HEK293 (cell line): Measurements from ENCODE around the gene RTN1.

ENCODE experiments used
- CTCF ChIA-PET: fragments of 350-600 bp; formaldehyde crosslinking; extraction: SDS; loops from one replicate; lab custom pipeline; 2021; ENCODE audit warnings: antibody characterized with exemption; lab: Yijun Ruan, JAX
- POLR2A ChIA-PET: fragments of 300-600 bp; formaldehyde crosslinking; extraction: SDS; loops from one replicate; lab custom pipeline; 2020; ENCODE audit warnings: antibody characterized with exemption, inconsistent platforms; lab: Yijun Ruan, JAX
- H3K27ac ChIP-seq: fragments of 200-500 bp; sonication (Bioruptor generic); 2 replicates; pipeline ENCODE4 v1.5.1; 2014; ENCODE audit warnings: low read depth, low read length, control low read depth, inconsistent platforms; ENCODE audit errors: extremely low read depth
- H3K36me3 ChIP-seq, 2 experiments: fragments of 200-500 bp in 1 of 2; sonication (Bioruptor generic) in 1 of 2; 1 replicate in 1 of 2; 2 replicates in 1 of 2; pipeline ENCODE4 v1.5.1; 2014 to 2017; ENCODE audit warnings: inconsistent platforms in 2 of 2, low read length in 2 of 2; ENCODE audit not compliant: control insufficient read depth in 2 of 2, insufficient read depth in 1 of 2
- H3K4me1 ChIP-seq: fragments of 200-500 bp; sonication (Bioruptor generic); 2 replicates; pipeline ENCODE4 v1.5.1; 2014; ENCODE audit warnings: mild to moderate bottlenecking, low read length, inconsistent platforms; ENCODE audit not compliant: control insufficient read depth, insufficient read depth
- H3K4me3 ChIP-seq: 2 replicates; pipeline ENCODE4 v1.5.1; 2011; ENCODE audit warnings: low read depth, mild to moderate bottlenecking, control low read depth, low read length, moderate library complexity
- H3K9me3 ChIP-seq: fragments of 200-500 bp; sonication (Bioruptor generic); 2 replicates; pipeline ENCODE4 v1.5.1; 2014; ENCODE audit warnings: low read depth, low read length, inconsistent platforms; ENCODE audit not compliant: control insufficient read depth, insufficient read depth
- BCL11B ChIP-seq: fragments of 450-650 bp; formaldehyde crosslinking; IDR thresholded peaks from 2 replicates; pipeline ENCODE4 v1.5.1; 2016; ENCODE audit warnings: low read depth, missing biosample characterization, missing genetic modification characterization
- HOXD13 ChIP-seq: sonication (generic); formaldehyde crosslinking; IDR thresholded peaks from 2 replicates; pipeline ENCODE4 v1.8.0; 2022; ENCODE audit warnings: missing genetic modification reagents, borderline replicate concordance
- KLF16 ChIP-seq: fragments of 450-650 bp; formaldehyde crosslinking; IDR thresholded peaks from 2 replicates; pipeline ENCODE4 v1.5.1; 2017; ENCODE audit warnings: missing biosample characterization, missing genetic modification characterization
- TRIM28 ChIP-seq: IDR thresholded peaks from 2 replicates; pipeline ENCODE4 v1.6.1; 2011; ENCODE audit warnings: low read length, control low read depth, borderline replicate concordance
- WT1 ChIP-seq: fragments of 450-650 bp; formaldehyde crosslinking; IDR thresholded peaks from 2 replicates; pipeline ENCODE4 v1.5.1; 2016; ENCODE audit warnings: missing biosample characterization, missing genetic modification characterization
- ZBTB48 ChIP-seq: fragments of 450-650 bp; formaldehyde crosslinking; IDR thresholded peaks from 2 replicates; pipeline ENCODE4 v1.5.1; 2016; ENCODE audit warnings: missing biosample characterization, missing genetic modification characterization
- ZFHX2 ChIP-seq: fragments of 450-650 bp; formaldehyde crosslinking; conservative IDR thresholded peaks from 2 replicates; pipeline ENCODE4 v1.5.1; 2016; ENCODE audit warnings: missing biosample characterization, missing genetic modification characterization
- ZIC2 ChIP-seq: fragments of 450-650 bp; formaldehyde crosslinking; IDR thresholded peaks from 2 replicates; pipeline ENCODE4 v1.5.1; 2016; ENCODE audit warnings: missing biosample characterization, missing genetic modification characterization
- ZNF121 ChIP-seq: fragments of 450-650 bp; formaldehyde crosslinking; IDR thresholded peaks from 2 replicates; pipeline ENCODE4 v1.5.1; 2016; ENCODE audit warnings: missing biosample characterization, missing genetic modification characterization
- ZNF366 ChIP-seq: fragments of 450-650 bp; formaldehyde crosslinking; conservative IDR thresholded peaks from 2 replicates; pipeline ENCODE4 v1.5.1; 2016; ENCODE audit warnings: missing biosample characterization, missing genetic modification characterization
- ZNF473 ChIP-seq: fragments of 450-650 bp; formaldehyde crosslinking; IDR thresholded peaks from 2 replicates; pipeline ENCODE4 v1.5.1; 2017; ENCODE audit warnings: missing biosample characterization, missing genetic modification characterization
- ZNF521 ChIP-seq: fragments of 450-650 bp; formaldehyde crosslinking; IDR thresholded peaks from 2 replicates; pipeline ENCODE4 v1.5.1; 2017; ENCODE audit warnings: missing biosample characterization, mild to moderate bottlenecking, missing genetic modification characterization
- ZNF596 ChIP-seq: fragments of 450-650 bp; IDR thresholded peaks from 2 replicates; pipeline ENCODE4 v1.5.0; 2018; ENCODE audit warnings: missing biosample characterization, mild to moderate bottlenecking, missing genetic modification characterization, moderate library complexity
- ZNF629 ChIP-seq: fragments of 450-650 bp; formaldehyde crosslinking; IDR thresholded peaks from 2 replicates; pipeline ENCODE4 v1.5.1; 2017; ENCODE audit warnings: missing biosample characterization, missing genetic modification characterization
- ZNF776 ChIP-seq: fragments of 450-650 bp; formaldehyde crosslinking; IDR thresholded peaks from 2 replicates; pipeline ENCODE4 v1.5.0; 2017; ENCODE audit warnings: missing biosample characterization, missing genetic modification characterization, borderline replicate concordance
- TF ChIP-seq, protein P1 (sequence below): fragments of 450-650 bp; formaldehyde crosslinking; IDR thresholded peaks from 2 replicates; pipeline ENCODE4 v1.5.1; 2017; ENCODE audit warnings: missing biosample characterization, missing genetic modification characterization
- TF ChIP-seq, protein P2 (sequence below): fragments of 450-650 bp; formaldehyde crosslinking; IDR thresholded peaks from 2 replicates; pipeline ENCODE4 v1.5.1; 2016; ENCODE audit warnings: missing biosample characterization, missing genetic modification characterization, borderline replicate concordance
- TF ChIP-seq, protein P3 (sequence below): fragments of 450-650 bp; formaldehyde crosslinking; IDR thresholded peaks from 2 replicates; pipeline ENCODE4 v1.5.1; 2017; ENCODE audit warnings: missing biosample characterization, mild to moderate bottlenecking, missing genetic modification characterization, moderate library complexity
- TF ChIP-seq, protein P4 (sequence below): fragments of 450-650 bp; formaldehyde crosslinking; IDR thresholded peaks from 2 replicates; pipeline ENCODE4 v1.5.1; 2017; ENCODE audit warnings: missing biosample characterization, missing genetic modification characterization
- TF ChIP-seq, protein P5 (sequence below): fragments of 450-650 bp; formaldehyde crosslinking; optimal IDR thresholded peaks from 2 replicates; pipeline ENCODE3; 2016; ENCODE audit warnings: missing biosample characterization, mild to moderate bottlenecking, missing genetic modification characterization

RTN1 gene

DNA sequence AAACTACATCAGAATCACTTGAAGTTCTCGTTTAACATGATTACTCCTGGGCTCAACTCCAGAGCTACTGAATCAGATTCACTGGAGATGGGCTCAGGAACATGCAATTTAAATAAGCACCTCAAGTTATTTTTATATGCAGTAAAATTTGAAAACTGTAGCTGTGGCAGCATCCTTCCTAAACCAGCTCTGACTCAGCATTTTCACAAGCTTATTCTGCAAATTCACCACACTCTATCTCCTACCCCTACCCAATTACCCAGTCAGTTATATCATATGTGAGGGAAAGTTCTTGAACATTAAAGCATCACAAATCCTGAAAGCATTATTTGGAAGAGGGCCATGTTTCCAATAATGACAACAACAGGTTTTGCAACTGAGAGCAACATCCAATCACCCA is 25.1 kb upstream of the RTN1 start (continued):
- TF ChIP-seq, protein P1, sequence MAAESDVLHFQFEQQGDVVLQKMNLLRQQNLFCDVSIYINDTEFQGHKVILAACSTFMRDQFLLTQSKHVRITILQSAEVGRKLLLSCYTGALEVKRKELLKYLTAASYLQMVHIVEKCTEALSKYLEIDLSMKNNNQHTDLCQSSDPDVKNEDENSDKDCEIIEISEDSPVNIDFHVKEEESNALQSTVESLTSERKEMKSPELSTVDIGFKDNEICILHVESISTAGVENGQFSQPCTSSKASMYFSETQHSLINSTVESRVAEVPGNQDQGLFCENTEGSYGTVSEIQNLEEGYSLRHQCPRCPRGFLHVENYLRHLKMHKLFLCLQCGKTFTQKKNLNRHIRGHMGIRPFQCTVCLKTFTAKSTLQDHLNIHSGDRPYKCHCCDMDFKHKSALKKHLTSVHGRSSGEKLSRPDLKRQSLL (tag by site-specific recombination), result no peak
- TF ChIP-seq ZNF596 (no peak), ZNF521 (tag by site-specific recombination) (no peak), ZNF629 (tag by site-specific recombination) (no peak)

DNA sequence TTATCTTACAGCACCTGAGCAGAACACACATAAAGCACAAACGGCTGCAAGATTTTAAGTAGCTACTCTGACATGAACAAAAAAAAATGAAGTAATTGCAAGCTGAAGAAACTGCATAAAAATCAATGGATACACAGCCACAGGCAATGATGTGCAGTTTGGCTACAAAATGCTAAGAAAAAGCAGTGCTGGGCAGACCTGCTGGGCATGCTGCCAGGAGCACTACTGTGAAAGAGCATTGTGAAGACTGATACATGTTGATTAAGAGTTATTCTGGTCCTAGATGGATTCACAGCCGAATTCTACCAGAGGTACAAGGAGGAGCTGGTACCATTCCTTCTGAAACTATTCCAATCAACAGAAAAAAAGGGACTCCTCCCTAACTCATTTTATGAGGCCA is 20.1 kb upstream of the RTN1 start:
- ChIA-PET POLR2A (no interaction called here), CTCF (interaction anchor here (0.7 kb wide), 1 partner anchor 15 kb away, joined by 3 read pairs; no protein-coding TSS in a partner anchor)
- Histone ChIP-seq H3K4me3 (no peak overlapping the region), H3K27ac (no peak overlapping the region), H3K9me3 (no peaks in the 10 kb centered on the region), H3K36me3 (no peaks in the 10 kb centered on the region), H3K4me1 (no peaks in the 10 kb centered on the region)
- TF ChIP-seq TRIM28, result no peak
- TF ChIP-seq ZNF473 (tag by site-specific recombination), result no peak
- no peak for TF ChIP-seq ZFHX2 (tag by site-specific recombination)
- no peak for TF ChIP-seq ZIC2 (tag by site-specific recombination)
- no peak for TF ChIP-seq BCL11B (tag by site-specific recombination)
- TF ChIP-seq KLF16 (tag by site-specific recombination), result no peak
- no peak for TF ChIP-seq ZNF366 (tag by site-specific recombination)
- TF ChIP-seq, protein P2, sequence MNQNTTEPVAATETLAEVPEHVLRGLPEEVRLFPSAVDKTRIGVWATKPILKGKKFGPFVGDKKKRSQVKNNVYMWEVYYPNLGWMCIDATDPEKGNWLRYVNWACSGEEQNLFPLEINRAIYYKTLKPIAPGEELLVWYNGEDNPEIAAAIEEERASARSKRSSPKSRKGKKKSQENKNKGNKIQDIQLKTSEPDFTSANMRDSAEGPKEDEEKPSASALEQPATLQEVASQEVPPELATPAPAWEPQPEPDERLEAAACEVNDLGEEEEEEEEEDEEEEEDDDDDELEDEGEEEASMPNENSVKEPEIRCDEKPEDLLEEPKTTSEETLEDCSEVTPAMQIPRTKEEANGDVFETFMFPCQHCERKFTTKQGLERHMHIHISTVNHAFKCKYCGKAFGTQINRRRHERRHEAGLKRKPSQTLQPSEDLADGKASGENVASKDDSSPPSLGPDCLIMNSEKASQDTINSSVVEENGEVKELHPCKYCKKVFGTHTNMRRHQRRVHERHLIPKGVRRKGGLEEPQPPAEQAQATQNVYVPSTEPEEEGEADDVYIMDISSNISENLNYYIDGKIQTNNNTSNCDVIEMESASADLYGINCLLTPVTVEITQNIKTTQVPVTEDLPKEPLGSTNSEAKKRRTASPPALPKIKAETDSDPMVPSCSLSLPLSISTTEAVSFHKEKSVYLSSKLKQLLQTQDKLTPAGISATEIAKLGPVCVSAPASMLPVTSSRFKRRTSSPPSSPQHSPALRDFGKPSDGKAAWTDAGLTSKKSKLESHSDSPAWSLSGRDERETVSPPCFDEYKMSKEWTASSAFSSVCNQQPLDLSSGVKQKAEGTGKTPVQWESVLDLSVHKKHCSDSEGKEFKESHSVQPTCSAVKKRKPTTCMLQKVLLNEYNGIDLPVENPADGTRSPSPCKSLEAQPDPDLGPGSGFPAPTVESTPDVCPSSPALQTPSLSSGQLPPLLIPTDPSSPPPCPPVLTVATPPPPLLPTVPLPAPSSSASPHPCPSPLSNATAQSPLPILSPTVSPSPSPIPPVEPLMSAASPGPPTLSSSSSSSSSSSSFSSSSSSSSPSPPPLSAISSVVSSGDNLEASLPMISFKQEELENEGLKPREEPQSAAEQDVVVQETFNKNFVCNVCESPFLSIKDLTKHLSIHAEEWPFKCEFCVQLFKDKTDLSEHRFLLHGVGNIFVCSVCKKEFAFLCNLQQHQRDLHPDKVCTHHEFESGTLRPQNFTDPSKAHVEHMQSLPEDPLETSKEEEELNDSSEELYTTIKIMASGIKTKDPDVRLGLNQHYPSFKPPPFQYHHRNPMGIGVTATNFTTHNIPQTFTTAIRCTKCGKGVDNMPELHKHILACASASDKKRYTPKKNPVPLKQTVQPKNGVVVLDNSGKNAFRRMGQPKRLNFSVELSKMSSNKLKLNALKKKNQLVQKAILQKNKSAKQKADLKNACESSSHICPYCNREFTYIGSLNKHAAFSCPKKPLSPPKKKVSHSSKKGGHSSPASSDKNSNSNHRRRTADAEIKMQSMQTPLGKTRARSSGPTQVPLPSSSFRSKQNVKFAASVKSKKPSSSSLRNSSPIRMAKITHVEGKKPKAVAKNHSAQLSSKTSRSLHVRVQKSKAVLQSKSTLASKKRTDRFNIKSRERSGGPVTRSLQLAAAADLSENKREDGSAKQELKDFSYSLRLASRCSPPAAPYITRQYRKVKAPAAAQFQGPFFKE, result no peak
- TF ChIP-seq HOXD13 (CRISPR knock-in tag), result no peak
- TF ChIP-seq ZBTB48 (tag by site-specific recombination), result no peak
- no peak for TF ChIP-seq ZNF121 (tag by site-specific recombination)
- TF ChIP-seq WT1, result no peak
- TF ChIP-seq, protein P1 (tag by site-specific recombination), result no peak
- TF ChIP-seq, protein P3, sequence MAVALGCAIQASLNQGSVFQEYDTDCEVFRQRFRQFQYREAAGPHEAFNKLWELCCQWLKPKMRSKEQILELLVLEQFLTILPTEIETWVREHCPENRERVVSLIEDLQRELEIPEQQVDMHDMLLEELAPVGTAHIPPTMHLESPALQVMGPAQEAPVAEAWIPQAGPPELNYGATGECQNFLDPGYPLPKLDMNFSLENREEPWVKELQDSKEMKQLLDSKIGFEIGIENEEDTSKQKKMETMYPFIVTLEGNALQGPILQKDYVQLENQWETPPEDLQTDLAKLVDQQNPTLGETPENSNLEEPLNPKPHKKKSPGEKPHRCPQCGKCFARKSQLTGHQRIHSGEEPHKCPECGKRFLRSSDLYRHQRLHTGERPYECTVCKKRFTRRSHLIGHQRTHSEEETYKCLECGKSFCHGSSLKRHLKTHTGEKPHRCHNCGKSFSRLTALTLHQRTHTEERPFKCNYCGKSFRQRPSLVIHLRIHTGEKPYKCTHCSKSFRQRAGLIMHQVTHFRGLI, result no peak
- TF ChIP-seq ZNF776 (tag by site-specific recombination), result no peak
- TF ChIP-seq, protein P4, sequence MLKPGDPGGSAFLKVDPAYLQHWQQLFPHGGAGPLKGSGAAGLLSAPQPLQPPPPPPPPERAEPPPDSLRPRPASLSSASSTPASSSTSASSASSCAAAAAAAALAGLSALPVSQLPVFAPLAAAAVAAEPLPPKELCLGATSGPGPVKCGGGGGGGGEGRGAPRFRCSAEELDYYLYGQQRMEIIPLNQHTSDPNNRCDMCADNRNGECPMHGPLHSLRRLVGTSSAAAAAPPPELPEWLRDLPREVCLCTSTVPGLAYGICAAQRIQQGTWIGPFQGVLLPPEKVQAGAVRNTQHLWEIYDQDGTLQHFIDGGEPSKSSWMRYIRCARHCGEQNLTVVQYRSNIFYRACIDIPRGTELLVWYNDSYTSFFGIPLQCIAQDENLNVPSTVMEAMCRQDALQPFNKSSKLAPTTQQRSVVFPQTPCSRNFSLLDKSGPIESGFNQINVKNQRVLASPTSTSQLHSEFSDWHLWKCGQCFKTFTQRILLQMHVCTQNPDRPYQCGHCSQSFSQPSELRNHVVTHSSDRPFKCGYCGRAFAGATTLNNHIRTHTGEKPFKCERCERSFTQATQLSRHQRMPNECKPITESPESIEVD, result no peak
- TF ChIP-seq, protein P5, sequence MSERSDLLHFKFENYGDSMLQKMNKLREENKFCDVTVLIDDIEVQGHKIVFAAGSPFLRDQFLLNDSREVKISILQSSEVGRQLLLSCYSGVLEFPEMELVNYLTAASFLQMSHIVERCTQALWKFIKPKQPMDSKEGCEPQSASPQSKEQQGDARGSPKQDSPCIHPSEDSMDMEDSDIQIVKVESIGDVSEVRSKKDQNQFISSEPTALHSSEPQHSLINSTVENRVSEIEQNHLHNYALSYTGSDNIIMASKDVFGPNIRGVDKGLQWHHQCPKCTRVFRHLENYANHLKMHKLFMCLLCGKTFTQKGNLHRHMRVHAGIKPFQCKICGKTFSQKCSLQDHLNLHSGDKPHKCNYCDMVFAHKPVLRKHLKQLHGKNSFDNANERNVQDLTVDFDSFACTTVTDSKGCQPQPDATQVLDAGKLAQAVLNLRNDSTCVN, result no peak
